K562 (cell line): ENCODE data around the gene EFNA1. TPM values are rescaled to one million over a fixed set of nuclear protein-coding genes. Genes with fewer than 3 reads are reported as not detected.

Experiments
- ARID1B ChIP-seq: fragments of 450-650 bp; IDR thresholded peaks from 2 replicates; pipeline ENCODE4 v1.6.1; 2016; ENCODE audit warnings: antibody characterized with exemption, mild to moderate bottlenecking, inconsistent platforms
- CBFA2T3 ChIP-seq: fragments of 450-650 bp; IDR thresholded peaks from 2 replicates; pipeline ENCODE4 v1.6.1; 2017
- CCNT2 ChIP-seq: IDR thresholded peaks from 2 replicates; pipeline ENCODE4 v1.6.1; 2011; ENCODE audit warnings: borderline replicate concordance, low read depth, mild to moderate bottlenecking, moderate library complexity, mixed read lengths, low read length; ENCODE audit not compliant: insufficient read length; ENCODE audit errors: extremely low read depth
- CREB3L1 ChIP-seq: fragments of 450-650 bp; IDR thresholded peaks from 2 replicates; pipeline ENCODE4 v1.6.1; 2014; ENCODE audit warnings: low read depth, mild to moderate bottlenecking, moderate library complexity, borderline replicate concordance
- ETV6 ChIP-seq, 3 experiments: fragments of 150-350 bp in 1 of 3; sonication (generic) in 1 of 3; formaldehyde crosslinking in 1 of 3; IDR thresholded peaks; 2 replicates each; pipeline versions ENCODE4 v1.6.1 to v1.8.0; 2014 to 2022; ENCODE audit warnings: borderline replicate concordance in 2 of 3, low read depth in 2 of 3, antibody characterized with exemption in 1 of 3, low read length in 1 of 3, mild to moderate bottlenecking in 1 of 3, missing genetic modification reagents in 1 of 3
- HNRNPH1 ChIP-seq: fragments of 200-400 bp; formaldehyde crosslinking; optimal IDR thresholded peaks from 2 replicates; pipeline ENCODE3; 2017; ENCODE audit warnings: low read depth, mild to moderate bottlenecking, low read length, moderate library complexity
- NR0B1 ChIP-seq: fragments of 450-650 bp; IDR thresholded peaks from one replicate; pipeline ENCODE4 v1.6.1; 2018; ENCODE audit warnings: mild to moderate bottlenecking, moderate library complexity; ENCODE audit not compliant: partially characterized antibody
- PHF8 ChIP-seq: fragments of 200-600 bp; sonication (generic); IDR thresholded peaks from 2 replicates; pipeline ENCODE4 v1.6.1; 2012; ENCODE audit warnings: mixed run types, mild to moderate bottlenecking, inconsistent platforms, low read length, moderate library complexity, borderline replicate concordance
- SNIP1 ChIP-seq: fragments of 450-650 bp; IDR thresholded peaks from 2 replicates; pipeline ENCODE4 v1.7.1; 2017; ENCODE audit warnings: low read depth, mild to moderate bottlenecking
- TCF3 ChIP-seq: sonication (generic); formaldehyde crosslinking; IDR thresholded peaks from 2 replicates; pipeline ENCODE4 v1.4.0; 2020; ENCODE audit warnings: mild to moderate bottlenecking, missing genetic modification reagents
- TCF7 ChIP-seq: sonication (generic); IDR thresholded peaks from 2 replicates; pipeline ENCODE4 v1.6.1; 2016; ENCODE audit warnings: antibody characterized with exemption, borderline replicate concordance
- ZNF124 ChIP-seq: sonication (generic); formaldehyde crosslinking; IDR thresholded peaks from 2 replicates; pipeline ENCODE4 v1.8.1; 2022; ENCODE audit warnings: missing genetic modification reagents
- polyA plus RNA-seq, 8 experiments: library from polyadenylated mRNA; depleted of rRNA in 4 of 8; stranded (reverse) in 5 of 8; unstranded in 3 of 8; fragments of >200 nt; fragmentation: Nextera tagmentation in 2 of 8; fragmentation: Illumina TruSeq in 1 of 8; extraction: Ambion mirVana in 2 of 8; extraction: Trizol in 1 of 8; gene quantifications; 2 replicates each; pipeline versions ENCODE4 v1.2.1 to v1.2.3, GENCODE V29; 2011 to 2014; ENCODE audit warnings: inconsistent platforms in 1 of 8, missing spikeins in 1 of 8
- total RNA-seq, 7 experiments: library from RNA; depleted of rRNA in 6 of 7; stranded (reverse); fragments of >200 nt in 6 of 7; fragmentation: Illumina TruSeq in 2 of 7; extraction: Trizol in 2 of 7; gene quantifications; 2 replicates each; pipeline versions ENCODE4 v1.2.1 to v1.2.3, GENCODE V29; 2011 to 2021; ENCODE audit warnings: low replicate concordance in 1 of 7
- TF ChIP-seq, protein P1 (sequence below): fragments of 200-800 bp; sonication (Bioruptor generic); IDR thresholded peaks from 2 replicates; pipeline ENCODE4 v1.6.1; 2016; ENCODE audit warnings: missing genetic modification characterization, missing compliant biosample characterization
- TF ChIP-seq, protein P2 (sequence below): fragments of 250-450 bp; sonication (Bioruptor Pico); IDR thresholded peaks from 2 replicates; pipeline ENCODE4 v1.4.0; 2020

EFNA1 gene
- total and polyA plus RNA-seq, 9 of the 15 experiments (the other 6 are each of a cell fraction or from before 2014, with no cell fraction given), result 2.1 to 9.3 (median 3.0) TPM

GRCh38 chr1:155120253-155120652 is 7.4 kb upstream of the EFNA1 start (continued):
- TF ChIP-seq NR0B1, result no peak
- no peak for TF ChIP-seq PHF8
- no peak for TF ChIP-seq TCF3
- no peak for TF ChIP-seq CREB3L1
- TF ChIP-seq SNIP1, result no peak
- peak; percentile 50 for TF ChIP-seq ARID1B
- no peak for TF ChIP-seq TCF7
- TF ChIP-seq CCNT2, result no peak
- no peak for TF ChIP-seq ETV6 (IDR thresholded peaks at IDR 0.05; ENCODE audit: borderline replicate concordance in 1 of 2, low read depth in 2 of 2, low read length in 1 of 2)
- TF ChIP-seq ETV6 (CRISPR knock-in tag; IDR thresholded peaks at IDR 0.05; ENCODE audit: borderline replicate concordance), result no peak
- peak; percentile 69 for TF ChIP-seq CBFA2T3
- no peak for TF ChIP-seq HNRNPH1
- TF ChIP-seq, protein P1, sequence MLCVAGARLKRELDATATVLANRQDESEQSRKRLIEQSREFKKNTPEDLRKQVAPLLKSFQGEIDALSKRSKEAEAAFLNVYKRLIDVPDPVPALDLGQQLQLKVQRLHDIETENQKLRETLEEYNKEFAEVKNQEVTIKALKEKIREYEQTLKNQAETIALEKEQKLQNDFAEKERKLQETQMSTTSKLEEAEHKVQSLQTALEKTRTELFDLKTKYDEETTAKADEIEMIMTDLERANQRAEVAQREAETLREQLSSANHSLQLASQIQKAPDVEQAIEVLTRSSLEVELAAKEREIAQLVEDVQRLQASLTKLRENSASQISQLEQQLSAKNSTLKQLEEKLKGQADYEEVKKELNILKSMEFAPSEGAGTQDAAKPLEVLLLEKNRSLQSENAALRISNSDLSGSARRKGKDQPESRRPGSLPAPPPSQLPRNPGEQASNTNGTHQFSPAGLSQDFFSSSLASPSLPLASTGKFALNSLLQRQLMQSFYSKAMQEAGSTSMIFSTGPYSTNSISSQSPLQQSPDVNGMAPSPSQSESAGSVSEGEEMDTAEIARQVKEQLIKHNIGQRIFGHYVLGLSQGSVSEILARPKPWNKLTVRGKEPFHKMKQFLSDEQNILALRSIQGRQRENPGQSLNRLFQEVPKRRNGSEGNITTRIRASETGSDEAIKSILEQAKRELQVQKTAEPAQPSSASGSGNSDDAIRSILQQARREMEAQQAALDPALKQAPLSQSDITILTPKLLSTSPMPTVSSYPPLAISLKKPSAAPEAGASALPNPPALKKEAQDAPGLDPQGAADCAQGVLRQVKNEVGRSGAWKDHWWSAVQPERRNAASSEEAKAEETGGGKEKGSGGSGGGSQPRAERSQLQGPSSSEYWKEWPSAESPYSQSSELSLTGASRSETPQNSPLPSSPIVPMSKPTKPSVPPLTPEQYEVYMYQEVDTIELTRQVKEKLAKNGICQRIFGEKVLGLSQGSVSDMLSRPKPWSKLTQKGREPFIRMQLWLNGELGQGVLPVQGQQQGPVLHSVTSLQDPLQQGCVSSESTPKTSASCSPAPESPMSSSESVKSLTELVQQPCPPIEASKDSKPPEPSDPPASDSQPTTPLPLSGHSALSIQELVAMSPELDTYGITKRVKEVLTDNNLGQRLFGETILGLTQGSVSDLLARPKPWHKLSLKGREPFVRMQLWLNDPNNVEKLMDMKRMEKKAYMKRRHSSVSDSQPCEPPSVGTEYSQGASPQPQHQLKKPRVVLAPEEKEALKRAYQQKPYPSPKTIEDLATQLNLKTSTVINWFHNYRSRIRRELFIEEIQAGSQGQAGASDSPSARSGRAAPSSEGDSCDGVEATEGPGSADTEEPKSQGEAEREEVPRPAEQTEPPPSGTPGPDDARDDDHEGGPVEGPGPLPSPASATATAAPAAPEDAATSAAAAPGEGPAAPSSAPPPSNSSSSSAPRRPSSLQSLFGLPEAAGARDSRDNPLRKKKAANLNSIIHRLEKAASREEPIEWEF (CRISPR knock-in tag), result no peak
- no peak for TF ChIP-seq ZNF124 (CRISPR knock-in tag)
- TF ChIP-seq, protein P2, sequence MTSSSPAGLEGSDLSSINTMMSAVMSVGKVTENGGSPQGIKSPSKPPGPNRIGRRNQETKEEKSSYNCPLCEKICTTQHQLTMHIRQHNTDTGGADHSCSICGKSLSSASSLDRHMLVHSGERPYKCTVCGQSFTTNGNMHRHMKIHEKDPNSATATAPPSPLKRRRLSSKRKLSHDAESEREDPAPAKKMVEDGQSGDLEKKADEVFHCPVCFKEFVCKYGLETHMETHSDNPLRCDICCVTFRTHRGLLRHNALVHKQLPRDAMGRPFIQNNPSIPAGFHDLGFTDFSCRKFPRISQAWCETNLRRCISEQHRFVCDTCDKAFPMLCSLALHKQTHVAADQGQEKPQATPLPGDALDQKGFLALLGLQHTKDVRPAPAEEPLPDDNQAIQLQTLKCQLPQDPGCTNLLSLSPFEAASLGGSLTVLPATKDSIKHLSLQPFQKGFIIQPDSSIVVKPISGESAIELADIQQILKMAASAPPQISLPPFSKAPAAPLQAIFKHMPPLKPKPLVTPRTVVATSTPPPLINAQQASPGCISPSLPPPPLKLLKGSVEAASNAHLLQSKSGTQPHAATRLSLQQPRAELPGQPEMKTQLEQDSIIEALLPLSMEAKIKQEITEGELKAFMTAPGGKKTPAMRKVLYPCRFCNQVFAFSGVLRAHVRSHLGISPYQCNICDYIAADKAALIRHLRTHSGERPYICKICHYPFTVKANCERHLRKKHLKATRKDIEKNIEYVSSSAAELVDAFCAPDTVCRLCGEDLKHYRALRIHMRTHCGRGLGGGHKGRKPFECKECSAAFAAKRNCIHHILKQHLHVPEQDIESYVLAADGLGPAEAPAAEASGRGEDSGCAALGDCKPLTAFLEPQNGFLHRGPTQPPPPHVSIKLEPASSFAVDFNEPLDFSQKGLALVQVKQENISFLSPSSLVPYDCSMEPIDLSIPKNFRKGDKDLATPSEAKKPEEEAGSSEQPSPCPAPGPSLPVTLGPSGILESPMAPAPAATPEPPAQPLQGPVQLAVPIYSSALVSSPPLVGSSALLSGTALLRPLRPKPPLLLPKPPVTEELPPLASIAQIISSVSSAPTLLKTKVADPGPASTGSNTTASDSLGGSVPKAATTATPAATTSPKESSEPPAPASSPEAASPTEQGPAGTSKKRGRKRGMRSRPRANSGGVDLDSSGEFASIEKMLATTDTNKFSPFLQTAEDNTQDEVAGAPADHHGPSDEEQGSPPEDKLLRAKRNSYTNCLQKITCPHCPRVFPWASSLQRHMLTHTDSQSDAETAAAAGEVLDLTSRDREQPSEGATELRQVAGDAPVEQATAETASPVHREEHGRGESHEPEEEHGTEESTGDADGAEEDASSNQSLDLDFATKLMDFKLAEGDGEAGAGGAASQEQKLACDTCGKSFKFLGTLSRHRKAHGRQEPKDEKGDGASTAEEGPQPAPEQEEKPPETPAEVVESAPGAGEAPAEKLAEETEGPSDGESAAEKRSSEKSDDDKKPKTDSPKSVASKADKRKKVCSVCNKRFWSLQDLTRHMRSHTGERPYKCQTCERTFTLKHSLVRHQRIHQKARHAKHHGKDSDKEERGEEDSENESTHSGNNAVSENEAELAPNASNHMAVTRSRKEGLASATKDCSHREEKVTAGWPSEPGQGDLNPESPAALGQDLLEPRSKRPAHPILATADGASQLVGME, result no peak
